HEK293 (cell line): ENCODE data around the gene GRAMD1B.

Experiments
- CTCF ChIA-PET: fragments of 350-600 bp; formaldehyde crosslinking; extraction: SDS; loops from one replicate; lab custom pipeline; 2021; ENCODE audit warnings: antibody characterized with exemption; lab: Yijun Ruan, JAX
- POLR2A ChIA-PET: fragments of 300-600 bp; formaldehyde crosslinking; extraction: SDS; loops from one replicate; lab custom pipeline; 2020; ENCODE audit warnings: antibody characterized with exemption, inconsistent platforms; lab: Yijun Ruan, JAX
- H3K27ac ChIP-seq: fragments of 200-500 bp; sonication (Bioruptor generic); 2 replicates; pipeline ENCODE4 v1.5.1; 2014; ENCODE audit warnings: low read depth, low read length, control low read depth, inconsistent platforms; ENCODE audit errors: extremely low read depth
- H3K36me3 ChIP-seq, 2 experiments: fragments of 200-500 bp in 1 of 2; sonication (Bioruptor generic) in 1 of 2; 1 replicate in 1 of 2; 2 replicates in 1 of 2; pipeline ENCODE4 v1.5.1; 2014 to 2017; ENCODE audit warnings: inconsistent platforms in 2 of 2, low read length in 2 of 2; ENCODE audit not compliant: control insufficient read depth in 2 of 2, insufficient read depth in 1 of 2
- H3K4me1 ChIP-seq: fragments of 200-500 bp; sonication (Bioruptor generic); 2 replicates; pipeline ENCODE4 v1.5.1; 2014; ENCODE audit warnings: mild to moderate bottlenecking, low read length, inconsistent platforms; ENCODE audit not compliant: control insufficient read depth, insufficient read depth
- H3K4me3 ChIP-seq: 2 replicates; pipeline ENCODE4 v1.5.1; 2011; ENCODE audit warnings: low read depth, mild to moderate bottlenecking, control low read depth, low read length, moderate library complexity
- H3K9me3 ChIP-seq: fragments of 200-500 bp; sonication (Bioruptor generic); 2 replicates; pipeline ENCODE4 v1.5.1; 2014; ENCODE audit warnings: low read depth, low read length, inconsistent platforms; ENCODE audit not compliant: control insufficient read depth, insufficient read depth
- OSR2 ChIP-seq: fragments of 450-650 bp; formaldehyde crosslinking; IDR thresholded peaks from 2 replicates; pipeline ENCODE4 v1.5.1; 2016; ENCODE audit warnings: missing biosample characterization, missing genetic modification characterization
- OVOL3 ChIP-seq: fragments of 450-650 bp; formaldehyde crosslinking; IDR thresholded peaks from 2 replicates; pipeline ENCODE4 v1.5.1; 2016; ENCODE audit warnings: missing biosample characterization, missing genetic modification characterization
- PRDM4 ChIP-seq: fragments of 450-650 bp; formaldehyde crosslinking; IDR thresholded peaks from 2 replicates; pipeline ENCODE4 v1.5.1; 2017; ENCODE audit warnings: missing biosample characterization, missing genetic modification characterization
- RBAK ChIP-seq: fragments of 450-650 bp; formaldehyde crosslinking; IDR thresholded peaks from 2 replicates; pipeline ENCODE4 v1.5.1; 2016; ENCODE audit warnings: missing biosample characterization, missing genetic modification characterization
- SALL2 ChIP-seq: fragments of 450-650 bp; formaldehyde crosslinking; IDR thresholded peaks from 2 replicates; pipeline ENCODE4 v1.5.0; 2017; ENCODE audit warnings: missing biosample characterization, mild to moderate bottlenecking, missing genetic modification characterization, borderline replicate concordance
- SP7 ChIP-seq: fragments of 450-650 bp; formaldehyde crosslinking; IDR thresholded peaks from 2 replicates; pipeline ENCODE4 v1.5.1; 2016; ENCODE audit warnings: missing biosample characterization, missing genetic modification characterization
- ZBTB1 ChIP-seq: fragments of 450-650 bp; formaldehyde crosslinking; IDR thresholded peaks from 2 replicates; pipeline ENCODE4 v1.5.1; 2016; ENCODE audit warnings: missing biosample characterization, missing genetic modification characterization
- ZBTB20 ChIP-seq: fragments of 450-650 bp; formaldehyde crosslinking; IDR thresholded peaks from 2 replicates; pipeline ENCODE4 v1.5.1; 2016; ENCODE audit warnings: missing biosample characterization, missing genetic modification characterization
- ZNF114 ChIP-seq: fragments of 450-650 bp; formaldehyde crosslinking; IDR thresholded peaks from 2 replicates; pipeline ENCODE4 v1.5.0; 2017; ENCODE audit warnings: missing biosample characterization, missing genetic modification characterization
- ZNF133 ChIP-seq: fragments of 450-650 bp; formaldehyde crosslinking; IDR thresholded peaks from 2 replicates; pipeline ENCODE4 v1.5.1; 2016; ENCODE audit warnings: missing biosample characterization, missing genetic modification characterization
- ZNF221 ChIP-seq: fragments of 450-650 bp; formaldehyde crosslinking; IDR thresholded peaks from 2 replicates; pipeline ENCODE4 v1.5.1; 2017; ENCODE audit warnings: missing biosample characterization, missing genetic modification characterization, borderline replicate concordance
- ZNF324 ChIP-seq: fragments of 450-650 bp; formaldehyde crosslinking; IDR thresholded peaks from 2 replicates; pipeline ENCODE4 v1.5.1; 2016; ENCODE audit warnings: missing biosample characterization, missing genetic modification characterization
- ZNF48 ChIP-seq: fragments of 450-650 bp; formaldehyde crosslinking; IDR thresholded peaks from 2 replicates; pipeline ENCODE4 v1.5.1; 2016; ENCODE audit warnings: missing biosample characterization, missing genetic modification characterization
- ZNF501 ChIP-seq: fragments of 450-650 bp; formaldehyde crosslinking; IDR thresholded peaks from 2 replicates; pipeline ENCODE4 v1.5.1; 2016; ENCODE audit warnings: missing biosample characterization, missing genetic modification characterization
- ZNF510 ChIP-seq: fragments of 450-650 bp; formaldehyde crosslinking; IDR thresholded peaks from 2 replicates; pipeline ENCODE4 v1.5.1; 2018; ENCODE audit warnings: mild to moderate bottlenecking, missing genetic modification characterization, missing biosample characterization; ENCODE audit not compliant: insufficient replicate concordance
- ZNF530 ChIP-seq: fragments of 450-650 bp; formaldehyde crosslinking; IDR thresholded peaks from 2 replicates; pipeline ENCODE4 v1.5.1; 2016; ENCODE audit warnings: low read depth, missing biosample characterization, missing genetic modification characterization
- ZNF548 ChIP-seq: fragments of 450-650 bp; formaldehyde crosslinking; IDR thresholded peaks from 2 replicates; pipeline ENCODE4 v1.5.1; 2016; ENCODE audit warnings: missing biosample characterization, missing genetic modification characterization
- ZNF610 ChIP-seq: fragments of 450-650 bp; formaldehyde crosslinking; IDR thresholded peaks from 2 replicates; pipeline ENCODE4 v1.5.1; 2016; ENCODE audit warnings: missing biosample characterization, missing genetic modification characterization, borderline replicate concordance
- ZNF621 ChIP-seq: fragments of 450-650 bp; formaldehyde crosslinking; IDR thresholded peaks from 2 replicates; pipeline ENCODE4 v1.5.1; 2017; ENCODE audit warnings: missing biosample characterization, missing genetic modification characterization
- ZNF768 ChIP-seq: fragments of 450-650 bp; formaldehyde crosslinking; IDR thresholded peaks from 2 replicates; pipeline ENCODE4 v1.5.1; 2018; ENCODE audit warnings: missing biosample characterization, mild to moderate bottlenecking, missing genetic modification characterization
- ZNF792 ChIP-seq: fragments of 450-650 bp; formaldehyde crosslinking; IDR thresholded peaks from 2 replicates; pipeline ENCODE4 v1.5.1; 2016; ENCODE audit warnings: missing biosample characterization, missing genetic modification characterization
- TF ChIP-seq, protein P1 (sequence below): fragments of 450-650 bp; formaldehyde crosslinking; IDR thresholded peaks from 2 replicates; pipeline ENCODE4 v1.5.1; 2016; ENCODE audit warnings: missing biosample characterization, missing genetic modification characterization
- TF ChIP-seq, protein P2 (sequence below): fragments of 450-650 bp; formaldehyde crosslinking; IDR thresholded peaks from 2 replicates; pipeline ENCODE4 v1.5.1; 2016; ENCODE audit warnings: missing biosample characterization, missing genetic modification characterization, low read depth

Gene GRAMD1B

DNA sequence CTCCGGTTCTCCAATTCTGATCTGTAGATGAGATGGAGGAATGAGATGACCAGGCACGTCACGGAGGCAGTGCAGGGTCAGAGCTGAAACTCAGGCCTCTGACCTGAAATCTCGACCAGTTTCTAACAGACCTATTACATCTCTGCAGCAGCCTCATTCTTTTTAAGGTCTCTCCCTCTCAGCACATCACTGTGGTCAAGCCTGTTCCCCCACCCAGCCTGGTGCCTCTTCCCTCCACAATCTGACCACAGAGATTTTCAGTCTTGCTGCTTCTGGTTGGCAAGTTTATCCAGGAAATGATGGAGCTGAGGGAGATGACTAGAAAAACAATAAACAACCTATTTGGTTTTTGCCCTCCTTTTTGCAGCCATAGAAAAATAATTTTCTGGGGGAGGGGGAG is 9.5 kb downstream of the GRAMD1B start:
- TF ChIP-seq ZNF501 (tag by site-specific recombination) (no peak), SP7 (tag by site-specific recombination) (no peak), ZNF510 (tag by site-specific recombination) (no peak)
- Histone ChIP-seq H3K36me3 (peaks cover 0 to 6% of the 10 kb centered on the region in 2 experiments; a peak in 2 of 3 replicates), H3K4me3 (no peak overlapping the region), H3K4me1 (no peaks in the 10 kb centered on the region; the same call in 1 of the 2 replicates), H3K27ac (no peak overlapping the region), H3K9me3 (no peaks in the 10 kb centered on the region)
- POLR2A ChIA-PET: no interaction called here
- CTCF ChIA-PET: interaction anchor here (0.7 to 2.5 kb wide), 4 partner anchors 10 to 139 kb away, joined by 4 to 14 read pairs (median 4); no protein-coding TSS in a partner anchor

- ChIA-PET CTCF (no interaction called here), POLR2A (no interaction called here)
- H3K36me3 ChIP-seq: peaks cover 0 to 7% of the 10 kb centered on the region in 2 experiments; a peak in 2 of 3 replicates
- no peak overlapping the region for H3K4me3 ChIP-seq
- H3K9me3 ChIP-seq: no peaks in the 10 kb centered on the region
- H3K27ac ChIP-seq: no peak overlapping the region
- TF ChIP-seq OVOL3 (tag by site-specific recombination): no peak
- TF ChIP-seq ZBTB1 (tag by site-specific recombination): no peak
- no peak for TF ChIP-seq ZNF48
- no peak for TF ChIP-seq ZNF768 (tag by site-specific recombination)
- TF ChIP-seq ZNF114: no peak
- TF ChIP-seq ZNF610: no peak
- no peak for TF ChIP-seq ZNF621
- no peak for TF ChIP-seq ZNF792 (tag by site-specific recombination)
- TF ChIP-seq ZNF221 (tag by site-specific recombination): no peak
- no peak for TF ChIP-seq SALL2 (tag by site-specific recombination)
- TF ChIP-seq OSR2 (tag by site-specific recombination): no peak
- TF ChIP-seq ZNF530 (tag by site-specific recombination): no peak
- no peak for TF ChIP-seq RBAK (tag by site-specific recombination)
- TF ChIP-seq ZNF548 (tag by site-specific recombination): no peak
- H3K4me1 ChIP-seq: no peaks in the 10 kb centered on the region; the same call in 1 of the 2 replicates
Observed at GRCh38 chr11:123441161-123441560, 11.1 kb downstream of the GRAMD1B start.

GRCh38 chr11:123443851-123444623 is 14.0 kb downstream of the GRAMD1B start:
- Histone ChIP-seq H3K36me3 (peaks cover 0 to 8% of the 10 kb centered on the region in 2 experiments; a peak in 2 of 3 replicates), H3K9me3 (no peaks in the 10 kb centered on the region), H3K27ac (no peak overlapping the region), H3K4me3 (no peak overlapping the region), H3K4me1 (0 out of 2 replicates have a peak, but pooled peaks cover 2% of the 10 kb centered on the region)
- POLR2A ChIA-PET: no interaction called here
- CTCF ChIA-PET: interaction anchor here (0.6 to 1.3 kb wide), 4 partner anchors 10 to 214 kb away, joined by 3 to 5 read pairs (median 3); no protein-coding TSS in a partner anchor
- TF ChIP-seq PRDM4: no peak
- TF ChIP-seq, protein P1, sequence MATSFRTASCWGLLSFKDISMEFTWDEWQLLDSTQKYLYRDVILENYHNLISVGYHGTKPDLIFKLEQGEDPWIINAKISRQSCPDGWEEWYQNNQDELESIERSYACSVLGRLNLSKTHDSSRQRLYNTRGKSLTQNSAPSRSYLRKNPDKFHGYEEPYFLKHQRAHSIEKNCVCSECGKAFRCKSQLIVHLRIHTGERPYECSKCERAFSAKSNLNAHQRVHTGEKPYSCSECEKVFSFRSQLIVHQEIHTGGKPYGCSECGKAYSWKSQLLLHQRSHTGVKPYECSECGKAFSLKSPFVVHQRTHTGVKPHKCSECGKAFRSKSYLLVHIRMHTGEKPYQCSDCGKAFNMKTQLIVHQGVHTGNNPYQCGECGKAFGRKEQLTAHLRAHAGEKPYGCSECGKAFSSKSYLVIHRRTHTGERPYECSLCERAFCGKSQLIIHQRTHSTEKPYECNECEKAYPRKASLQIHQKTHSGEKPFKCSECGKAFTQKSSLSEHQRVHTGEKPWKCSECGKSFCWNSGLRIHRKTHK (tag by site-specific recombination): no peak
- TF ChIP-seq, protein P2, sequence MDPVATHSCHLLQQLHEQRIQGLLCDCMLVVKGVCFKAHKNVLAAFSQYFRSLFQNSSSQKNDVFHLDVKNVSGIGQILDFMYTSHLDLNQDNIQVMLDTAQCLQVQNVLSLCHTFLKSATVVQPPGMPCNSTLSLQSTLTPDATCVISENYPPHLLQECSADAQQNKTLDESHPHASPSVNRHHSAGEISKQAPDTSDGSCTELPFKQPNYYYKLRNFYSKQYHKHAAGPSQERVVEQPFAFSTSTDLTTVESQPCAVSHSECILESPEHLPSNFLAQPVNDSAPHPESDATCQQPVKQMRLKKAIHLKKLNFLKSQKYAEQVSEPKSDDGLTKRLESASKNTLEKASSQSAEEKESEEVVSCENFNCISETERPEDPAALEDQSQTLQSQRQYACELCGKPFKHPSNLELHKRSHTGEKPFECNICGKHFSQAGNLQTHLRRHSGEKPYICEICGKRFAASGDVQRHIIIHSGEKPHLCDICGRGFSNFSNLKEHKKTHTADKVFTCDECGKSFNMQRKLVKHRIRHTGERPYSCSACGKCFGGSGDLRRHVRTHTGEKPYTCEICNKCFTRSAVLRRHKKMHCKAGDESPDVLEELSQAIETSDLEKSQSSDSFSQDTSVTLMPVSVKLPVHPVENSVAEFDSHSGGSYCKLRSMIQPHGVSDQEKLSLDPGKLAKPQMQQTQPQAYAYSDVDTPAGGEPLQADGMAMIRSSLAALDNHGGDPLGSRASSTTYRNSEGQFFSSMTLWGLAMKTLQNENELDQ: no peak
- no peak for TF ChIP-seq ZNF114
- no peak for TF ChIP-seq ZNF324 (tag by site-specific recombination)
- TF ChIP-seq ZBTB20 (tag by site-specific recombination): no peak
- TF ChIP-seq ZNF133 (tag by site-specific recombination): no peak
